ENCODE results near the gene SLC6A3.
"Not testable (repeated sequence)": the region's sequence is repeated elsewhere in the genome, so short reads cannot be mapped to it uniquely, and the experiment has no call there.

The SLC6A3 gene

DNA sequence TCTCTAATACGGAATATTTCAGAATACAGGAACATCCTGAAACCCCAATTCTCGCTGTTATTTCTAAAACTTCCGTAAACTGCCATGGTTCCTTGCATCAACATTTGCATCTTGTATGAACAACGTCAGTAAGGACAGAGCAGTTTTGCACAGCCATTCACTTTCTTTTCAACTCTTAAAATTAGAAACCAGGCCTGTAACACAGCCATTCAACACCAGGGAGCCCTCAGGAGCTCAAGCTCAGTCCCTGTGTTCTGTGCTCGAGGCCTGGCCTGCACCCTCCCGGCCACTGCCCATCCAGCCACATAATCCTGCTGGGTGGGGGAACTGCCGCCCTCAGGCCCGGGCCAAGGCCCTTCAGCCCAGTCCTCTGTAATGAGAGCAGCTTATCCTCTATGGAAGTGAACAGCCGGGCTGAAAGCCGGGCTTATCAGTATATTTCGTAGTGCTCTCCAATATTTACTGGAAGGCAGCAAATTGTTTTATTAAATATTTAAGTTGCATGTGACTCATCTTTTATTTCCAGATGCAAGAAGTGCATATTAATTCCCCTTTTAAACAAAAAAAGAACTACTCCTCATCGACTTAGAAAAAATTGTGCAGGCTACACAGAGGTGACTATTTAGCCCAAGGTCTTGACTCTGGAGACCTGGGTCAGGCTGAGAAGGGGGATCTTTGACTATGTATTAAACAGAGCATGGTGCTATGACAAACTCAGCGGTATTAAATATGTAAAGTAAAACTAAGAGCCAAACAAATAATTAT, 33.2 kb upstream of the SLC6A3 start:
- no peak for DNase-seq
- Histone ChIP-seq H3K27me3 (replicated peaks; ENCODE audit: control insufficient read depth, insufficient read depth, low read length, poor library complexity, severe bottlenecking) (no peaks in the 10 kb centered on the region), H3K27ac (ENCODE audit: insufficient read depth, low read length, poor library complexity, severe bottlenecking) (no peak overlapping the region), H3K36me3 (ENCODE audit: control insufficient read depth, insufficient read depth, low read length) (peaks cover 41% of the 10 kb centered on the region), H3K4me3 (ENCODE audit: insufficient read depth, low read depth, low read length, poor library complexity, severe bottlenecking) (no peak overlapping the region), H3K9me3 (ENCODE audit: control insufficient read depth, low read length) (no peaks in the 10 kb centered on the region), H3K4me1 (ENCODE audit: control insufficient read depth, insufficient read depth, low read length, poor library complexity, severe bottlenecking) (no peaks in the 10 kb centered on the region)

DNA sequence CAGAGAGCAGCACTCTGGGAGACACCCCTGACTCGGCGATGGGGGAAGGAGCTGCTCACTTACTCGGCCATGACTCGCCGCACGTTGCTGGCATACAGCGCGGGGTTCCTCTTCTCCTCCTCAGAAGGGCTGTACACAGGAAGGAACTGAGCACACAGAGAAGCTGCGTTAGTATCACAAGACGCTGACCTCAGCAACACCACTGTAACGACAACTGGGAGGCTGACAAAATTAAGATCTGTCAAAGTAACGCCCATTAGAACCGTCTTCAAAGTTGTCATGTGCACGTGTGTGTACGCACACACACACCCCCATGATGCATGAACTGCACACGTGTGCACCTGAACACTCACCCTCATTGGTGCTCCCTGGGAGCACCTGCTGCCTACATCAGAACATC, 32.1 kb upstream of the SLC6A3 start:
- peaks cover 41% of the 10 kb centered on the region for H3K36me3 ChIP-seq (ENCODE audit: control insufficient read depth, insufficient read depth, low read length)
- no peak for DNase-seq

DNA sequence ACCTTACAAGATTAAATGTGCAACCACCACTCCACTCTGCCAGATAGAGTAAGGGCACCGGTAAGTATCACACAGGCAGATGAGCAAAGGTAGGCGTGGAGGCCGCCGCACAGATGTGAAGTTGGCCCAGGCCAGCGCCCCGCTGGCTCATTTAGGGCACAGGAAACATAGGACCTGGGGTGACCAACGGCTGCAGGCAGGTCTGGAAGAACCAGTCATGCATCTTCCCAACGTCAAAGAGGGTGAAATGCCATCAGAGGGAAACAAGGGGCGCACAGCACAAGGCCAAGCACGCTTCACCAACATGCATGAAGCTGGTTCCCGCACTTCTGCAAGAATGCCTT, 31.7 kb upstream of the SLC6A3 start:
- Histone ChIP-seq H3K27ac (ENCODE audit: insufficient read depth, low read length, poor library complexity, severe bottlenecking) (no peak overlapping the region), H3K36me3 (ENCODE audit: control insufficient read depth, insufficient read depth, low read length) (peaks cover 41% of the 10 kb centered on the region), H3K27me3 (replicated peaks; ENCODE audit: control insufficient read depth, insufficient read depth, low read length, poor library complexity, severe bottlenecking) (no peaks in the 10 kb centered on the region), H3K4me1 (ENCODE audit: control insufficient read depth, insufficient read depth, low read length, poor library complexity, severe bottlenecking) (no peaks in the 10 kb centered on the region), H3K4me3 (ENCODE audit: insufficient read depth, low read depth, low read length, poor library complexity, severe bottlenecking) (no peak overlapping the region), H3K9me3 (ENCODE audit: control insufficient read depth, low read length) (no peaks in the 10 kb centered on the region)
- DNase-seq, result no peak

More for the DNA sequence above, 32.1 kb upstream of the SLC6A3 start:
- Histone ChIP-seq H3K27me3 (replicated peaks; ENCODE audit: control insufficient read depth, insufficient read depth, low read length, poor library complexity, severe bottlenecking) (no peaks in the 10 kb centered on the region), H3K4me3 (ENCODE audit: insufficient read depth, low read depth, low read length, poor library complexity, severe bottlenecking) (no peak overlapping the region), H3K9me3 (ENCODE audit: control insufficient read depth, low read length) (no peaks in the 10 kb centered on the region), H3K4me1 (ENCODE audit: control insufficient read depth, insufficient read depth, low read length, poor library complexity, severe bottlenecking) (no peaks in the 10 kb centered on the region), H3K27ac (ENCODE audit: insufficient read depth, low read length, poor library complexity, severe bottlenecking) (no peak overlapping the region)

DNA sequence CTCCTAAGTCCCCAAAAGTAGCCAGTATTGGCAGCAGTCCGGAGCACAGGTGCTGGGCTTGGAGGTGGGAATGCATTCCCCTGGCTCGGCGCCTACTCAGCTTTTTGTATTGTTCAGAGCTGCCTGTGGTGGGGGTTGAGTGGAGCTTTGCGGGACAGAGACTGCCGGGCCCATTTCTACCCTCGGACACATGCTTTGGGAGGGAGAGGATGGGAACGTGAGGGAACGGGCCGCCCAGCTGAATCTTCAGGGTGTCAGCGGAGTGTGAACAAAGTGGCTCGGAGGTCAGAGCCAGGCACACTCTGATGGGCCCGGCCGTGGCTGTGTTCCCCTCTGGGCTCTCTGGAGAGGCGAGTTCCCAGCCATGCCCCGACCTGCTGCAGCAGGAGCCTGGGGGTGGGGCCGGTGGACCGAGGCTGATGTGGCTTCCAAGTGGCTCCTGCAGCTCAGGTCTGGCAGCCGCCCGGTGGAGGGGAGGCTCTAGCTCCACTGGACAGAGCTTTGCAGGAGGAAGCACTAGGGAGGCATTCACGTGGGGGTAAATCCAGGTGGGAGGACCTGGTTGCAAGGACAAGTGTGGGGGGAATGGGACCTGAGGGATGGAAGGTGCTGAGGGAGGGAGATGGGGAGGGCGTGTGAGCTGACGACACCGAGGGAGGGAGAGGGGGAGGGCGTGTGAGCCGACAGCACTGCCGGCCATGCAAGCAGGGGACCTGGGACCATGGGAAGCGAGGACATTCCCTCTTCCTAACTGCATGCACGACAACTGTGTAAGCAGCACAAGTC, 31.1 kb upstream of the SLC6A3 start:
- peaks cover 41% of the 10 kb centered on the region for H3K36me3 ChIP-seq (ENCODE audit: control insufficient read depth, insufficient read depth, low read length)
- no peak overlapping the region for H3K4me3 ChIP-seq (ENCODE audit: insufficient read depth, low read depth, low read length, poor library complexity, severe bottlenecking)
- no peaks in the 10 kb centered on the region for H3K9me3 ChIP-seq (ENCODE audit: control insufficient read depth, low read length)
- H3K27ac ChIP-seq (ENCODE audit: insufficient read depth, low read length, poor library complexity, severe bottlenecking), result no peak overlapping the region
- H3K4me1 ChIP-seq (ENCODE audit: control insufficient read depth, insufficient read depth, low read length, poor library complexity, severe bottlenecking), result no peaks in the 10 kb centered on the region
- H3K27me3 ChIP-seq (replicated peaks; ENCODE audit: control insufficient read depth, insufficient read depth, low read length, poor library complexity, severe bottlenecking), result no peaks in the 10 kb centered on the region
- no peak for DNase-seq

DNA sequence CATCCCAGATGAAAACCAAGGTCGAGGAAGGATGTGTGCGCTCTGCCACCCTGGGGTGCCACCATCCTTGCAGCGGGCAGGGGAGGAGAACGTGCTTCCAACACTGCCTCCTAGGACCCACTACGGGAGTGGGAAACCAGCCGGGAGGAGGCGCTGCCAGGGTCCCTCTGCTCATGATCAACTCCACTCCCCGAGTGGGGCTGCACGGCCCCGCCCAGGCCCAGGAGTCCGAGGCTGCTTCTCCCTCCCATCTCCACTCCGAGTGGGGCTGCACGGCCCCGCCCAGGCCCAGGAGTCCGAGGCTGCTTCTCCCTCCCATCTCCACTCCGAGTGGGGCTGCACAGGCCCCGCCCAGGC, 30.3 kb upstream of the SLC6A3 start:
- H3K9me3 ChIP-seq (ENCODE audit: control insufficient read depth, low read length); H3K4me1 ChIP-seq (ENCODE audit: control insufficient read depth, insufficient read depth, low read length, poor library complexity, severe bottlenecking); H3K27me3 ChIP-seq (replicated peaks; ENCODE audit: control insufficient read depth, insufficient read depth, low read length, poor library complexity, severe bottlenecking); DNase-seq; H3K27ac ChIP-seq (ENCODE audit: insufficient read depth, low read length, poor library complexity, severe bottlenecking); H3K4me3 ChIP-seq (ENCODE audit: insufficient read depth, low read depth, low read length, poor library complexity, severe bottlenecking): not testable (repeated sequence)
- H3K36me3 ChIP-seq (ENCODE audit: control insufficient read depth, insufficient read depth, low read length), result peaks cover 41% of the 10 kb centered on the region

DNA sequence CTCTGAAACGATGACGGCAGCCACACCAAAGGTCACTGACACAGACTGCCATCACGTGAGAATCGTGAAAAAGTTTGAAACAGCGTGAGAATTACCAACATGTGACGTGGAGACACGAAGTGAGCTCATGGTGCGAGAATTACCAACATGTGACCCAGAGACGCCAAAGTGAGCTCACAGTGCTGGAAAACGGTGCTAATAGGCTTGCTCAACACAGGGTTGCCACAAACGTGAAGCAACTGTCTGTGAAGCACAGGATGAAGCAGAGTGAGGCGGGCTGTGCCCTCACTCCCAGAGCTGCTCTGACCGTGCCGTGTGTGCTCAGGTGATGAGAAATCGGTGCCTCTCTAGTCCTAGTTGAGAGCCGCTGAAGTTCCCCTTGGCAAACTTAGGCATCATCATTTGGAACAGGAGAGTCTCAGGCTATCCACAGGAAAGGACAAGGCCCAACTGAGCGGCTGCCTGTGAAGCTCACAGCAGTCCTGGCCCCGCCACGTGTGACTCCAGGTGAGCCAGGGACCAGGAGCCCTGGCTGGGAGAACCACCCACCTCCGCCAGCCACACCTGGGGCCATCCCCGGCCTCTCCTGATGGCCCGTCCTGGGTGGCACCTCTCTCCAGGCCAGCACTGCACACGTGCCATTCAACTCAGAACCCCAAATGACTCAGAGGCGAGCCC, 29.8 kb upstream of the SLC6A3 start:
- Histone ChIP-seq H3K4me1 (ENCODE audit: control insufficient read depth, insufficient read depth, low read length, poor library complexity, severe bottlenecking) (no peaks in the 10 kb centered on the region), H3K27me3 (replicated peaks; ENCODE audit: control insufficient read depth, insufficient read depth, low read length, poor library complexity, severe bottlenecking) (no peaks in the 10 kb centered on the region), H3K36me3 (ENCODE audit: control insufficient read depth, insufficient read depth, low read length) (peaks cover 41% of the 10 kb centered on the region), H3K4me3 (ENCODE audit: insufficient read depth, low read depth, low read length, poor library complexity, severe bottlenecking) (no peak overlapping the region), H3K27ac (ENCODE audit: insufficient read depth, low read length, poor library complexity, severe bottlenecking) (no peak overlapping the region), H3K9me3 (ENCODE audit: control insufficient read depth, low read length) (no peaks in the 10 kb centered on the region)
- DNase-seq, result no peak

DNA sequence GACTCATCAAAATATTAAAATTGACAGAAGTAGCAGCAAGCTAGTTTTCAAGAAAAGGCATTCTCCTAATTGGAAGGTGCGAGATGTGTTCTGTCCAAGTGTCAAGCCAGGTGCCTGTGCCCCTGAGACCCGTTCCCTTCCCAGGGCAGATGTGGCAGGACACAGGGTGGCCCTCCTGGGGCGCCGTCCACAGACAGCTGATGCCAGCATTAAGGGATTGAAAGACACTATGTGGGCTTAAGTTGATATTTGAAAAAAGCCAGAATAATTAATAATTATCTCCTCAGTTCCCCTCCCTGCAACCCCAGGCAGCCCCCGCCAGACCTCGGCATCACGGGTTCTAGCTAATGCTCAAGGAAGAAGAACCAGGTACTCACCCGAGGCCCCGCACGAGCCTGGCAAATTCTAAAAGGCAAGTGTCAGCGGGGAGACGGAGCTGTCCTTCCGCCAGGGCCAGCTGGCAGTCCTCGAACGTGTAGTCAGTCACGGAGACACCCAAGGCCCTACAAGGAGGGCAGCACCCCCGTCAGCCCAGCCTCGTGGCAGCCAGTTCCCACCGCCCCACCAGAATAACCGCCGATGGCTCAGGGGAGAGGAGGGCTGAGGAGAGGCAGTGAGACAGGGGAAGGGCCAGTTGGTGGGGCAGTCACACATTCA, 29.1 kb upstream of the SLC6A3 start:
- Histone ChIP-seq H3K27me3 (replicated peaks; ENCODE audit: control insufficient read depth, insufficient read depth, low read length, poor library complexity, severe bottlenecking) (no peaks in the 10 kb centered on the region), H3K36me3 (ENCODE audit: control insufficient read depth, insufficient read depth, low read length) (peaks cover 40% of the 10 kb centered on the region), H3K4me1 (ENCODE audit: control insufficient read depth, insufficient read depth, low read length, poor library complexity, severe bottlenecking) (no peaks in the 10 kb centered on the region), H3K27ac (ENCODE audit: insufficient read depth, low read length, poor library complexity, severe bottlenecking) (no peak overlapping the region), H3K9me3 (ENCODE audit: control insufficient read depth, low read length) (no peaks in the 10 kb centered on the region), H3K4me3 (ENCODE audit: insufficient read depth, low read depth, low read length, poor library complexity, severe bottlenecking) (no peak overlapping the region)
- DNase-seq, result no peak

DNA sequence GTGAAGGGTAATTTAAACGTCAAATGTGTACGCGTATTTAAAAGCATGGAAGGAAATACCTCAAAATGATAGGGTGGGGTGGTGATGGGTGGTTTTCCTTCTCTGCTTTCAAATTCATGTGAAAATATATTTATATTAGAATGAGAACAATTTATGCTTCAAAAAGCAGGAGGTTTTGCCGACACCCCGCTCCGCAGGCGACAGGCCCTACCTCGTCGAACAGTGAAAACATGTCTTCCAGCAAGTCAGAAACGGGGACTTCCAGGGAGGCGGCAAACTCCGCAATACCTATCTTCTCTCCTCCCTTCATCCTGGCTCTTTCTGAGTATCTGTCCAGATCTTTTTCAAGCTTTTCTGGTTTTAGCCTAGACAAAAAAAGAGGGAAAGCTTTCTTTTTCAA, 28.5 kb upstream of the SLC6A3 start:
- no peak overlapping the region for H3K4me3 ChIP-seq (ENCODE audit: insufficient read depth, low read depth, low read length, poor library complexity, severe bottlenecking)
- peaks cover 36% of the 10 kb centered on the region for H3K36me3 ChIP-seq (ENCODE audit: control insufficient read depth, insufficient read depth, low read length)
- no peak overlapping the region for H3K27ac ChIP-seq (ENCODE audit: insufficient read depth, low read length, poor library complexity, severe bottlenecking)
- H3K4me1 ChIP-seq (ENCODE audit: control insufficient read depth, insufficient read depth, low read length, poor library complexity, severe bottlenecking), result no peaks in the 10 kb centered on the region
- no peaks in the 10 kb centered on the region for H3K27me3 ChIP-seq (replicated peaks; ENCODE audit: control insufficient read depth, insufficient read depth, low read length, poor library complexity, severe bottlenecking)
- DNase-seq, result no peak
- H3K9me3 ChIP-seq (ENCODE audit: control insufficient read depth, low read length), result no peaks in the 10 kb centered on the region

DNA sequence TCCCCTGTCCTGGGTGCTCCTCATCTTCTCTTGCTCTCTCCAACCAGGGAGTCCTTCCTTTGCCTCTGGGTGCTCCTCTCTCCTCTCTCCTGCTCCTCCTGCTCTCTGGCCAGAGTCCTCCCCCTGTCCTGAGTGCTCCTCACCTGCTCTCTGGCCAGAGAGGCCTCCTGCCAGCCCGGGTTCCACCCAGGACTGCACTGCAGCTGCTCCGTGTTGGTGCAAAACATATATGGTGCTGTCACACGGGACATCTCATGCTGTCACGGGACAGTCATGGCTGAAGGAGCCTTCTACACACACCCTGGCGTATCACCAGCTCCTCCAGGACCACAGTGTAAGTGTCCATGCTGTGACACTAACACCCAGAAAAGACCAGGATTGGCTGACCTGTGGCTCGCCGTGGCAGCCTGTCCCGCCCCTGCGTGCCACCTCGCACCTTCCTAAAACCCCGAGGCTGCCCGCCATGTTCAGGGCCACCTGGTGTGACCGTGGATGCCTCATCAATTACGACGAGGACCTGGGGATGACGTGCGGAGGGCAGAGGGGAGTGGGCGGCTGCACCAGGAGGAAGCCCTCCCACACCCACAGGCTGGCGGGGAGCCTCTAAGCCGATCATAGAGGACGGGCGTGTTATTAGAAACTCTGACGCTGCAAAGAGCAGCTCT, 27.9 kb upstream of the SLC6A3 start:
- H3K27me3 ChIP-seq (replicated peaks; ENCODE audit: control insufficient read depth, insufficient read depth, low read length, poor library complexity, severe bottlenecking), result no peaks in the 10 kb centered on the region
- H3K9me3 ChIP-seq (ENCODE audit: control insufficient read depth, low read length), result no peaks in the 10 kb centered on the region
- no peaks in the 10 kb centered on the region for H3K4me1 ChIP-seq (ENCODE audit: control insufficient read depth, insufficient read depth, low read length, poor library complexity, severe bottlenecking)
- peaks cover 31% of the 10 kb centered on the region for H3K36me3 ChIP-seq (ENCODE audit: control insufficient read depth, insufficient read depth, low read length)
- no peak for DNase-seq
- H3K4me3 ChIP-seq (ENCODE audit: insufficient read depth, low read depth, low read length, poor library complexity, severe bottlenecking), result no peak overlapping the region
- no peak overlapping the region for H3K27ac ChIP-seq (ENCODE audit: insufficient read depth, low read length, poor library complexity, severe bottlenecking)
